ENCODE data around the gene VPS9D1.

DNA sequence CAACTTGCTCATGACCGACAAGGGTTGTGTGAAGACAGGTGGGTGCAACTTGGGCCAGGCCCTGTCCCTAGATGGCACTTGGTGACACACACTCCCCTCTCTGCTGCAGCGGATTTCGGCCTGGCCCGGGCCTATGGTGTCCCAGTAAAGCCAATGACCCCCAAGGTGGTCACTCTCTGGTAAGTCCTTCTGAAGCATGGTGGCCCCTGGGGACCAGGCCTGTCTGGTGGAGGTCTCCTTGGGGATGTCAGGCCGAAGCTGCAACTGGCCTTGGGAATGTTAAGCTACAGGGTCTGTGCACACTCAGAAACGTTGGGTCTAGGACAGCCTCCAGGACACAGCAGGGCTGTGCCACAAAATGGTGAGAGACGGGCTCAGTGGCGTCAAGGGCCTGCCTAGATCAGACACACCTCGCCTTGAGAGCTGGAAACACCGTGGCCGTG is 27.4 kb downstream of the VPS9D1 start:
- TF ChIP-seq POLR2A (IDR thresholded peaks at IDR 0.05) (no peak), CTCF (IDR thresholded peaks at IDR 0.05) (no peak), EP300 (IDR thresholded peaks at IDR 0.05) (no peak)

Measured in ovary (tissue), 3 donors.